Stimulated activated CD4-positive, alpha-beta T cell treated with anti-CD3 and anti-CD28 coated beads, Interleukin-4, amount 100 ng/mL, for 48 hours (primary cell): Measurements from ENCODE around the gene MAD2L2.
A peak's percentile ranks its signal among the peaks of the same experiment; 100 is the strongest.

ENCODE experiments used
- DNase-seq, 2 donors: peaks; one replicate each; pipeline ENCODE4 v3.0.0-alpha.2; 2020; ENCODE audit warnings: low read depth in 2 of 2

Gene MAD2L2

GRCh38 chr1:11653101-11653860 lies 27.7 kb downstream of the MAD2L2 start:
- DNase-seq: no peak

GRCh38 chr1:11652203-11652780 lies 28.7 kb downstream of the MAD2L2 start:
- DNase-seq: no peak

GRCh38 chr1:11651017-11651416 lies 29.9 kb downstream of the MAD2L2 start:
- DNase-seq: no peak

GRCh38 chr1:11650331-11650991 lies 30.5 kb downstream of the MAD2L2 start:
- DNase-seq: peak; percentile 72 to 78

GRCh38 chr1:11649624-11650330 lies 31.2 kb downstream of the MAD2L2 start:
- no peak for DNase-seq

GRCh38 chr1:11649237-11649623 lies 31.7 kb downstream of the MAD2L2 start:
- DNase-seq: no peak

GRCh38 chr1:11648732-11649158 lies 32.2 kb downstream of the MAD2L2 start:
- DNase-seq: peak in 1 of 2 donors; percentile 42

- DNase-seq: no peak
Observed at GRCh38 chr1:11648039-11648438, 32.9 kb downstream of the MAD2L2 start.

GRCh38 chr1:11647333-11647732 lies 33.6 kb downstream of the MAD2L2 start:
- DNase-seq: no peak

- DNase-seq: no peak
Observed at GRCh38 chr1:11646317-11646716, 34.6 kb downstream of the MAD2L2 start.

- peak; percentile 80 to 84 for DNase-seq
Observed at GRCh38 chr1:11645670-11646265, 35.2 kb downstream of the MAD2L2 start.

- DNase-seq: no peak
Observed at GRCh38 chr1:11645270-11645669, 35.7 kb downstream of the MAD2L2 start.

- DNase-seq: no peak
Observed at GRCh38 chr1:11643782-11644181, 37.2 kb downstream of the MAD2L2 start.

- peak; percentile 56 for DNase-seq
Observed at GRCh38 chr1:11642418-11643017, 38.4 kb downstream of the MAD2L2 start.

- DNase-seq: no peak
Observed at GRCh38 chr1:11641776-11642305, 39.1 kb downstream of the MAD2L2 start.

GRCh38 chr1:11640944-11641343 lies 40.0 kb downstream of the MAD2L2 start:
- no peak for DNase-seq

GRCh38 chr1:11640101-11640500 lies 40.8 kb downstream of the MAD2L2 start:
- no peak for DNase-seq

GRCh38 chr1:11639372-11639771 lies 41.6 kb downstream of the MAD2L2 start:
- no peak for DNase-seq

GRCh38 chr1:11638121-11638520 lies 42.8 kb downstream of the MAD2L2 start:
- DNase-seq: no peak

- DNase-seq: no peak
Observed at GRCh38 chr1:11634365-11635192, 46.4 kb downstream of the MAD2L2 start.
